HepG2 (cell line): ENCODE measurements around the gene UGT1A7. TPM values are rescaled to one million over a fixed set of nuclear protein-coding genes. Genes with fewer than 3 reads are reported as not detected.
A peak's percentile ranks its signal among the peaks of the same experiment; 100 is the strongest.

Source experiments
- BCL6 ChIP-seq: IDR thresholded peaks from 2 replicates; pipeline ENCODE4 v1.6.1; 2016; ENCODE audit warnings: missing genetic modification reagents, missing compliant biosample characterization
- HOXA7 ChIP-seq: sonication (generic); formaldehyde crosslinking; IDR thresholded peaks from 2 replicates; pipeline ENCODE4 v1.8.1; 2022; ENCODE audit warnings: mild to moderate bottlenecking, missing genetic modification reagents, moderate library complexity
- KDM3A ChIP-seq: IDR thresholded peaks from 2 replicates; pipeline ENCODE4 v1.6.1; 2018; ENCODE audit warnings: low read depth, missing compliant biosample characterization
- NRL ChIP-seq: sonication (generic); formaldehyde crosslinking; IDR thresholded peaks from 2 replicates; pipeline ENCODE4 v1.5.0; 2020; ENCODE audit warnings: missing genetic modification reagents, mild to moderate bottlenecking, moderate library complexity, borderline replicate concordance
- PAX8 ChIP-seq: sonication (generic); formaldehyde crosslinking; IDR thresholded peaks from 2 replicates; pipeline ENCODE4 v1.8.0; 2022; ENCODE audit warnings: mild to moderate bottlenecking, missing genetic modification reagents, borderline replicate concordance
- SNAI1 ChIP-seq: sonication (generic); formaldehyde crosslinking; IDR thresholded peaks from 2 replicates; pipeline ENCODE4 v1.5.0; 2020; ENCODE audit warnings: mild to moderate bottlenecking, missing genetic modification reagents, borderline replicate concordance
- ZNF138 ChIP-seq: sonication (generic); formaldehyde crosslinking; IDR thresholded peaks from 2 replicates; pipeline ENCODE4 v1.5.0; 2020; ENCODE audit warnings: mild to moderate bottlenecking, low read depth, missing genetic modification reagents
- ZNF484 ChIP-seq: sonication (generic); formaldehyde crosslinking; IDR thresholded peaks from 2 replicates; pipeline ENCODE4 v1.5.1; 2020; ENCODE audit warnings: mild to moderate bottlenecking, low read depth, missing genetic modification reagents, borderline replicate concordance
- ZNF530 ChIP-seq: sonication (generic); formaldehyde crosslinking; IDR thresholded peaks from 2 replicates; pipeline ENCODE4 v1.5.0; 2020; ENCODE audit warnings: low read depth, mild to moderate bottlenecking, missing genetic modification reagents
- ZNF557 ChIP-seq: sonication (generic); formaldehyde crosslinking; IDR thresholded peaks from 2 replicates; pipeline ENCODE4 v1.4.0; 2020; ENCODE audit warnings: missing genetic modification reagents
- ZNF816 ChIP-seq: sonication (generic); formaldehyde crosslinking; IDR thresholded peaks from 2 replicates; pipeline ENCODE4 v1.8.0; 2022; ENCODE audit warnings: missing genetic modification reagents, mild to moderate bottlenecking, borderline replicate concordance
- ZSCAN31 ChIP-seq: sonication (generic); formaldehyde crosslinking; IDR thresholded peaks from 2 replicates; pipeline ENCODE4 v1.5.0; 2020; ENCODE audit warnings: low read depth, mild to moderate bottlenecking, missing genetic modification reagents
- polyA plus RNA-seq, 8 experiments: library from polyadenylated mRNA; depleted of rRNA in 3 of 8; stranded (reverse) in 7 of 8; unstranded in 1 of 8; fragments of >200 nt; fragmentation: Illumina TruSeq in 4 of 8; extraction: Trizol in 4 of 8; gene quantifications; 2 replicates each; pipeline versions ENCODE4 v1.2.1 to v1.2.3, GENCODE V29; 2011 to 2016; ENCODE audit warnings: low read depth in 4 of 8, missing spikeins in 1 of 8, mixed read lengths in 1 of 8; ENCODE audit not compliant: insufficient read depth in 1 of 8
- total RNA-seq, 5 experiments: library from RNA; depleted of rRNA; stranded (reverse); fragments of >200 nt; fragmentation: Illumina TruSeq; extraction: Trizol; gene quantifications; 2 replicates each; pipeline ENCODE4 v1.2.3, GENCODE V29; 2016; ENCODE audit warnings: low read depth in 1 of 5
- TF ChIP-seq, protein P1 (sequence below): sonication (generic); formaldehyde crosslinking; IDR thresholded peaks from 2 replicates; pipeline ENCODE4 v1.8.0; 2022; ENCODE audit warnings: low read depth, missing genetic modification reagents
- TF ChIP-seq, protein P2 (sequence below): sonication (generic); formaldehyde crosslinking; IDR thresholded peaks from 2 replicates; pipeline ENCODE4 v1.5.1; 2020; ENCODE audit warnings: missing genetic modification reagents, mild to moderate bottlenecking, borderline replicate concordance
- TF ChIP-seq, protein P3 (sequence below): sonication (generic); formaldehyde crosslinking; IDR thresholded peaks from 2 replicates; pipeline ENCODE4 v1.8.1; 2023; ENCODE audit warnings: mild to moderate bottlenecking, missing genetic modification reagents, borderline replicate concordance
- TF ChIP-seq, protein P4 (sequence below): sonication (generic); formaldehyde crosslinking; IDR thresholded peaks from 2 replicates; pipeline ENCODE4 v1.5.1; 2020; ENCODE audit warnings: mild to moderate bottlenecking, missing genetic modification reagents, moderate library complexity
- TF ChIP-seq, protein P5 (sequence below): sonication (generic); formaldehyde crosslinking; IDR thresholded peaks from 2 replicates; pipeline ENCODE4 v1.8.0; 2022; ENCODE audit warnings: missing genetic modification reagents, low read depth, mild to moderate bottlenecking, borderline replicate concordance
- TF ChIP-seq, protein P6 (sequence below): sonication (generic); formaldehyde crosslinking; IDR thresholded peaks from 2 replicates; pipeline ENCODE4 v1.4.0; 2020; ENCODE audit warnings: missing genetic modification reagents

Gene UGT1A7
- total and polyA plus RNA-seq, 2 of the 13 experiments (the other 11 are each of a cell fraction or from before 2014, with no cell fraction given) = not detected

DNA sequence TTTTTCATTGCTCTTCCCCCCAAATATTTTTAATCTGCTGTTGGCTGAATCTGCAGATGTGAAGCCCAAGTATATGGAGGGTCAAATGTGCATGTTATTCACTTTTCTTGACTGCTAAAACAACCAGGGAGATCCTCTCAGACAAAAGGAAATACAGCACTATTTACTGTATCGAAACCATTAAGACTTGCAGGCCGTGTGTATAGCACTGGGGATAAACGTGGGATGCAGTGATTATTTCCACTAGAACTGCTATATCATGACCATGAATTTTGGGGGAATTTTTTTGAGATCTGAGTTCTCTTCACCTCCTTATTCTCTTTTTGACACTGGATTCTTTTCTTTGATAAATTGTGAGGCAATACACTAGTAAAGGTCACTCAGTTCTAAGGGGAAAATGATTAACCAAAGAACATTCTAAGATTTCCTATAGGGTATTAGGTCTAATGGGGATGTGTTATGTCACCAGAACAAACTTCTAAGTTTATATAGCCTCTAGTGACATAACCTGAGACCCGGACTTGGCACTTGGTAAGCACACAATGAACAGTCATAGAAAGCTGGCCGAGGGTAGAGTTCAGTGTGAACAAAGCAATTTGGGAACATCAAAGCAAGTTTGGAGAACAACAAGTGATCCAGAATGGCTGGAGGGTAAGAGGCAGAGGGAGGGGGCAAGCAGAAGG, 63.5 kb downstream of the UGT1A7 start (continued):
- TF ChIP-seq, protein P1, sequence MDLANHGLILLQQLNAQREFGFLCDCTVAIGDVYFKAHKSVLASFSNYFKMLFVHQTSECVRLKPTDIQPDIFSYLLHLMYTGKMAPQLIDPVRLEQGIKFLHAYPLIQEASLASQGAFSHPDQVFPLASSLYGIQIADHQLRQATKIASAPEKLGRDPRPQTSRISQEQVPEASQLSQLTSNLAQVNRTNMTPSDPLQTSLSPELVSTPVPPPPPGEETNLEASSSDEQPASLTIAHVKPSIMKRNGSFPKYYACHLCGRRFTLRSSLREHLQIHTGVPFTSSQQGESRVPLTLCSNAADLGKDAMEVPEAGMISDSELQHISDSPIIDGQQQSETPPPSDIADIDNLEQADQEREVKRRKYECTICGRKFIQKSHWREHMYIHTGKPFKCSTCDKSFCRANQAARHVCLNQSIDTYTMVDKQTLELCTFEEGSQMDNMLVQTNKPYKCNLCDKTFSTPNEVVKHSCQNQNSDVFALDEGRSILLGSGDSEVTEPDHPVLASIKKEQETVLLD (CRISPR knock-in tag) = 0 out of 2 replicates have a peak, but pooled peaks have one; percentile 35
- TF ChIP-seq HOXA7 (0 out of 2 replicates have a peak, but pooled peaks have one; percentile 50), ZNF530 (no peak), ZNF557 (CRISPR knock-in tag) (no peak), ZNF816 (peak; percentile 88; the same call in 1 of the 2 replicates), PAX8 (CRISPR knock-in tag) (no peak), KDM3A (peak; percentile 70; the same call in 1 of the 2 replicates), ZNF138 (CRISPR knock-in tag) (no peak), ZNF484 (CRISPR knock-in tag) (no peak), NRL (CRISPR knock-in tag) (no peak), BCL6 (CRISPR knock-in tag) (peak; percentile 99), SNAI1 (CRISPR knock-in tag) (0 out of 2 replicates have a peak, but pooled peaks have one; percentile 42), ZSCAN31 (CRISPR knock-in tag) (peak; percentile 59; the same call in 1 of the 2 replicates)
- TF ChIP-seq, protein P2, sequence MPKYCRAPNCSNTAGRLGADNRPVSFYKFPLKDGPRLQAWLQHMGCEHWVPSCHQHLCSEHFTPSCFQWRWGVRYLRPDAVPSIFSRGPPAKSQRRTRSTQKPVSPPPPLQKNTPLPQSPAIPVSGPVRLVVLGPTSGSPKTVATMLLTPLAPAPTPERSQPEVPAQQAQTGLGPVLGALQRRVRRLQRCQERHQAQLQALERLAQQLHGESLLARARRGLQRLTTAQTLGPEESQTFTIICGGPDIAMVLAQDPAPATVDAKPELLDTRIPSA (CRISPR knock-in tag) = no peak
- TF ChIP-seq, protein P3, sequence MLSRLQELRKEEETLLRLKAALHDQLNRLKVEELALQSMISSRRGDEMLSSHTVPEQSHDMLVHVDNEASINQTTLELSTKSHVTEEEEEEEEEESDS (CRISPR knock-in tag) = no peak
- TF ChIP-seq, protein P4, sequence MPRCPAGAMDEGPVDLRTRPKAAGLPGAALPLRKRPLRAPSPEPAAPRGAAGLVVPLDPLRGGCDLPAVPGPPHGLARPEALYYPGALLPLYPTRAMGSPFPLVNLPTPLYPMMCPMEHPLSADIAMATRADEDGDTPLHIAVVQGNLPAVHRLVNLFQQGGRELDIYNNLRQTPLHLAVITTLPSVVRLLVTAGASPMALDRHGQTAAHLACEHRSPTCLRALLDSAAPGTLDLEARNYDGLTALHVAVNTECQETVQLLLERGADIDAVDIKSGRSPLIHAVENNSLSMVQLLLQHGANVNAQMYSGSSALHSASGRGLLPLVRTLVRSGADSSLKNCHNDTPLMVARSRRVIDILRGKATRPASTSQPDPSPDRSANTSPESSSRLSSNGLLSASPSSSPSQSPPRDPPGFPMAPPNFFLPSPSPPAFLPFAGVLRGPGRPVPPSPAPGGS (CRISPR knock-in tag) = peak; percentile 60; the same call in 1 of the 2 replicates
- TF ChIP-seq, protein P5, sequence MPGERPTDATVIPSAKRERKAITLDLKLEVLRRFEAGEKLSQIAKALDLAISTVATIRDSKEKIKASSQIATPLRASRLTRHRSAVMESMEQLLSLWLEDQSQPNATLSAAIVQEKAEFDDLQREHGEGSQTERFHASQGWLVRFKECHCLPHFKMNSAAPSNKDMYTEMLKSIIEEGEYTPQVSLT = no peak
- TF ChIP-seq, protein P6, sequence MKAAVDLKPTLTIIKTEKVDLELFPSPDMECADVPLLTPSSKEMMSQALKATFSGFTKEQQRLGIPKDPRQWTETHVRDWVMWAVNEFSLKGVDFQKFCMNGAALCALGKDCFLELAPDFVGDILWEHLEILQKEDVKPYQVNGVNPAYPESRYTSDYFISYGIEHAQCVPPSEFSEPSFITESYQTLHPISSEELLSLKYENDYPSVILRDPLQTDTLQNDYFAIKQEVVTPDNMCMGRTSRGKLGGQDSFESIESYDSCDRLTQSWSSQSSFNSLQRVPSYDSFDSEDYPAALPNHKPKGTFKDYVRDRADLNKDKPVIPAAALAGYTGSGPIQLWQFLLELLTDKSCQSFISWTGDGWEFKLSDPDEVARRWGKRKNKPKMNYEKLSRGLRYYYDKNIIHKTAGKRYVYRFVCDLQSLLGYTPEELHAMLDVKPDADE (CRISPR knock-in tag) = no peak
